DLD1 (cell line): ENCODE measurements around the gene CHST12.
"Not testable (repeated sequence)": the region's sequence is repeated elsewhere in the genome, so short reads cannot be mapped to it uniquely, and the experiment has no call there.

Experiments
- in situ Hi-C: cut with HindIII; loops from 2 replicates; pipeline ENCODE4 v1.10.0; 2017; ENCODE audit warnings: low sequenced_read_pairs

Gene CHST12

GRCh38 chr7:2377492-2377891, 25.9 kb upstream of the CHST12 start:
- in situ Hi-C loops, result not testable (repeated sequence)

GRCh38 chr7:2378125-2378524, 25.3 kb upstream of the CHST12 start:
- in situ Hi-C loops, result not testable (repeated sequence)

- in situ Hi-C loops, result no loop called here
Measured at GRCh38 chr7:2379161-2379560, 24.2 kb upstream of the CHST12 start.

- in situ Hi-C loops, result no loop called here
Measured at GRCh38 chr7:2379821-2380450, 23.5 kb upstream of the CHST12 start.

- in situ Hi-C loops, result no loop called here
Measured at GRCh38 chr7:2380461-2380860, 22.9 kb upstream of the CHST12 start.

- in situ Hi-C loops, result no loop called here
Measured at GRCh38 chr7:2381227-2381626, 22.2 kb upstream of the CHST12 start.

GRCh38 chr7:2381881-2382509, 21.4 kb upstream of the CHST12 start:
- in situ Hi-C loops, result no loop called here

- in situ Hi-C loops, result no loop called here
Measured at GRCh38 chr7:2383543-2384274, 19.7 kb upstream of the CHST12 start.

GRCh38 chr7:2384354-2385243, 18.8 kb upstream of the CHST12 start:
- in situ Hi-C loops, result no loop called here

- in situ Hi-C loops, result not testable (repeated sequence)
Measured at GRCh38 chr7:2386122-2386521, 17.3 kb upstream of the CHST12 start.

- in situ Hi-C loops, result no loop called here
Measured at GRCh38 chr7:2386964-2387669, 16.3 kb upstream of the CHST12 start.

GRCh38 chr7:2387897-2388636, 15.3 kb upstream of the CHST12 start:
- in situ Hi-C loops, result no loop called here

GRCh38 chr7:2388637-2388954, 14.8 kb upstream of the CHST12 start:
- in situ Hi-C loops, result no loop called here

GRCh38 chr7:2390020-2390816, 13.2 kb upstream of the CHST12 start:
- in situ Hi-C loops, result not testable (repeated sequence)

- in situ Hi-C loops, result no loop called here
Measured at GRCh38 chr7:2393706-2394105, 9.7 kb upstream of the CHST12 start.

- in situ Hi-C loops, result no loop called here
Measured at GRCh38 chr7:2394566-2395082, 8.8 kb upstream of the CHST12 start.

- in situ Hi-C loops, result no loop called here
Measured at GRCh38 chr7:2398506-2398905, 4.9 kb upstream of the CHST12 start.

- in situ Hi-C loops, result no loop called here
Measured at GRCh38 chr7:2399848-2400587, 3.4 kb upstream of the CHST12 start.
